Measurements from ENCODE around the gene TF.

DNA sequence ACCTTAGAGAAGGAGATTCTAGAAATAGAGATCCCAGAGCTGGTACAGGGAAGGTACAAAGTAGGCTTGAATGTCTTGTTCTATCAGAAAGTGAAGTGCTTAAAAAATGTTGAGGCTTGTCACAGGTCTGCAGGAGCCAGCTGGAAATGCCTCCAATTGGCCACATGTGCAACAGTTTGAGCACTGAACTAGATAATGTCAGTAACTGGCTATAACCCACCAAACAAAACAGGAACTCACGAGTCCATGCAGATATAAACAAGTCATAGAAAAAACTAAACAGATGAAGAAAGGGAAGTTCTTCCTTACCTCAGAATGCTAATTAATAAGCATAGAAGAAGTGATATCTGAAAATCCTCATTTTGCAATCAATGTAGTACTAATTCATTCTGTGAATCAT lies 11.9 kb upstream of the TF start:
- TF ChIP-seq, protein P1, sequence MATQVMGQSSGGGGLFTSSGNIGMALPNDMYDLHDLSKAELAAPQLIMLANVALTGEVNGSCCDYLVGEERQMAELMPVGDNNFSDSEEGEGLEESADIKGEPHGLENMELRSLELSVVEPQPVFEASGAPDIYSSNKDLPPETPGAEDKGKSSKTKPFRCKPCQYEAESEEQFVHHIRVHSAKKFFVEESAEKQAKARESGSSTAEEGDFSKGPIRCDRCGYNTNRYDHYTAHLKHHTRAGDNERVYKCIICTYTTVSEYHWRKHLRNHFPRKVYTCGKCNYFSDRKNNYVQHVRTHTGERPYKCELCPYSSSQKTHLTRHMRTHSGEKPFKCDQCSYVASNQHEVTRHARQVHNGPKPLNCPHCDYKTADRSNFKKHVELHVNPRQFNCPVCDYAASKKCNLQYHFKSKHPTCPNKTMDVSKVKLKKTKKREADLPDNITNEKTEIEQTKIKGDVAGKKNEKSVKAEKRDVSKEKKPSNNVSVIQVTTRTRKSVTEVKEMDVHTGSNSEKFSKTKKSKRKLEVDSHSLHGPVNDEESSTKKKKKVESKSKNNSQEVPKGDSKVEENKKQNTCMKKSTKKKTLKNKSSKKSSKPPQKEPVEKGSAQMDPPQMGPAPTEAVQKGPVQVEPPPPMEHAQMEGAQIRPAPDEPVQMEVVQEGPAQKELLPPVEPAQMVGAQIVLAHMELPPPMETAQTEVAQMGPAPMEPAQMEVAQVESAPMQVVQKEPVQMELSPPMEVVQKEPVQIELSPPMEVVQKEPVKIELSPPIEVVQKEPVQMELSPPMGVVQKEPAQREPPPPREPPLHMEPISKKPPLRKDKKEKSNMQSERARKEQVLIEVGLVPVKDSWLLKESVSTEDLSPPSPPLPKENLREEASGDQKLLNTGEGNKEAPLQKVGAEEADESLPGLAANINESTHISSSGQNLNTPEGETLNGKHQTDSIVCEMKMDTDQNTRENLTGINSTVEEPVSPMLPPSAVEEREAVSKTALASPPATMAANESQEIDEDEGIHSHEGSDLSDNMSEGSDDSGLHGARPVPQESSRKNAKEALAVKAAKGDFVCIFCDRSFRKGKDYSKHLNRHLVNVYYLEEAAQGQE (tag by site-specific recombination; IDR thresholded peaks at IDR 0.05): no peak
- TF ChIP-seq, protein P2, sequence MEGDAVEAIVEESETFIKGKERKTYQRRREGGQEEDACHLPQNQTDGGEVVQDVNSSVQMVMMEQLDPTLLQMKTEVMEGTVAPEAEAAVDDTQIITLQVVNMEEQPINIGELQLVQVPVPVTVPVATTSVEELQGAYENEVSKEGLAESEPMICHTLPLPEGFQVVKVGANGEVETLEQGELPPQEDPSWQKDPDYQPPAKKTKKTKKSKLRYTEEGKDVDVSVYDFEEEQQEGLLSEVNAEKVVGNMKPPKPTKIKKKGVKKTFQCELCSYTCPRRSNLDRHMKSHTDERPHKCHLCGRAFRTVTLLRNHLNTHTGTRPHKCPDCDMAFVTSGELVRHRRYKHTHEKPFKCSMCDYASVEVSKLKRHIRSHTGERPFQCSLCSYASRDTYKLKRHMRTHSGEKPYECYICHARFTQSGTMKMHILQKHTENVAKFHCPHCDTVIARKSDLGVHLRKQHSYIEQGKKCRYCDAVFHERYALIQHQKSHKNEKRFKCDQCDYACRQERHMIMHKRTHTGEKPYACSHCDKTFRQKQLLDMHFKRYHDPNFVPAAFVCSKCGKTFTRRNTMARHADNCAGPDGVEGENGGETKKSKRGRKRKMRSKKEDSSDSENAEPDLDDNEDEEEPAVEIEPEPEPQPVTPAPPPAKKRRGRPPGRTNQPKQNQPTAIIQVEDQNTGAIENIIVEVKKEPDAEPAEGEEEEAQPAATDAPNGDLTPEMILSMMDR (tag by site-specific recombination; IDR thresholded peaks at IDR 0.05): no peak
- TF ChIP-seq ZNF670 (tag by site-specific recombination; IDR thresholded peaks at IDR 0.05; ENCODE audit: low read depth) (no peak), ZNF221 (tag by site-specific recombination; IDR thresholded peaks at IDR 0.05; ENCODE audit: borderline replicate concordance) (no peak), ZNF776 (tag by site-specific recombination; IDR thresholded peaks at IDR 0.05; ENCODE audit: borderline replicate concordance) (no peak), YY1 (tag by site-specific recombination; IDR thresholded peaks at IDR 0.05) (no peak), ZNF10 (tag by site-specific recombination; IDR thresholded peaks at IDR 0.05) (no peak), SP7 (tag by site-specific recombination; IDR thresholded peaks at IDR 0.05) (no peak)
- TF ChIP-seq, protein P3, sequence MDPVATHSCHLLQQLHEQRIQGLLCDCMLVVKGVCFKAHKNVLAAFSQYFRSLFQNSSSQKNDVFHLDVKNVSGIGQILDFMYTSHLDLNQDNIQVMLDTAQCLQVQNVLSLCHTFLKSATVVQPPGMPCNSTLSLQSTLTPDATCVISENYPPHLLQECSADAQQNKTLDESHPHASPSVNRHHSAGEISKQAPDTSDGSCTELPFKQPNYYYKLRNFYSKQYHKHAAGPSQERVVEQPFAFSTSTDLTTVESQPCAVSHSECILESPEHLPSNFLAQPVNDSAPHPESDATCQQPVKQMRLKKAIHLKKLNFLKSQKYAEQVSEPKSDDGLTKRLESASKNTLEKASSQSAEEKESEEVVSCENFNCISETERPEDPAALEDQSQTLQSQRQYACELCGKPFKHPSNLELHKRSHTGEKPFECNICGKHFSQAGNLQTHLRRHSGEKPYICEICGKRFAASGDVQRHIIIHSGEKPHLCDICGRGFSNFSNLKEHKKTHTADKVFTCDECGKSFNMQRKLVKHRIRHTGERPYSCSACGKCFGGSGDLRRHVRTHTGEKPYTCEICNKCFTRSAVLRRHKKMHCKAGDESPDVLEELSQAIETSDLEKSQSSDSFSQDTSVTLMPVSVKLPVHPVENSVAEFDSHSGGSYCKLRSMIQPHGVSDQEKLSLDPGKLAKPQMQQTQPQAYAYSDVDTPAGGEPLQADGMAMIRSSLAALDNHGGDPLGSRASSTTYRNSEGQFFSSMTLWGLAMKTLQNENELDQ (tag by site-specific recombination; IDR thresholded peaks at IDR 0.05; ENCODE audit: low read depth): no peak
- TF ChIP-seq, protein P4, sequence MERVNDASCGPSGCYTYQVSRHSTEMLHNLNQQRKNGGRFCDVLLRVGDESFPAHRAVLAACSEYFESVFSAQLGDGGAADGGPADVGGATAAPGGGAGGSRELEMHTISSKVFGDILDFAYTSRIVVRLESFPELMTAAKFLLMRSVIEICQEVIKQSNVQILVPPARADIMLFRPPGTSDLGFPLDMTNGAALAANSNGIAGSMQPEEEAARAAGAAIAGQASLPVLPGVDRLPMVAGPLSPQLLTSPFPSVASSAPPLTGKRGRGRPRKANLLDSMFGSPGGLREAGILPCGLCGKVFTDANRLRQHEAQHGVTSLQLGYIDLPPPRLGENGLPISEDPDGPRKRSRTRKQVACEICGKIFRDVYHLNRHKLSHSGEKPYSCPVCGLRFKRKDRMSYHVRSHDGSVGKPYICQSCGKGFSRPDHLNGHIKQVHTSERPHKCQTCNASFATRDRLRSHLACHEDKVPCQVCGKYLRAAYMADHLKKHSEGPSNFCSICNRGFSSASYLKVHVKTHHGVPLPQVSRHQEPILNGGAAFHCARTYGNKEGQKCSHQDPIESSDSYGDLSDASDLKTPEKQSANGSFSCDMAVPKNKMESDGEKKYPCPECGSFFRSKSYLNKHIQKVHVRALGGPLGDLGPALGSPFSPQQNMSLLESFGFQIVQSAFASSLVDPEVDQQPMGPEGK (tag by site-specific recombination; IDR thresholded peaks at IDR 0.05): no peak
- TF ChIP-seq, protein P5, sequence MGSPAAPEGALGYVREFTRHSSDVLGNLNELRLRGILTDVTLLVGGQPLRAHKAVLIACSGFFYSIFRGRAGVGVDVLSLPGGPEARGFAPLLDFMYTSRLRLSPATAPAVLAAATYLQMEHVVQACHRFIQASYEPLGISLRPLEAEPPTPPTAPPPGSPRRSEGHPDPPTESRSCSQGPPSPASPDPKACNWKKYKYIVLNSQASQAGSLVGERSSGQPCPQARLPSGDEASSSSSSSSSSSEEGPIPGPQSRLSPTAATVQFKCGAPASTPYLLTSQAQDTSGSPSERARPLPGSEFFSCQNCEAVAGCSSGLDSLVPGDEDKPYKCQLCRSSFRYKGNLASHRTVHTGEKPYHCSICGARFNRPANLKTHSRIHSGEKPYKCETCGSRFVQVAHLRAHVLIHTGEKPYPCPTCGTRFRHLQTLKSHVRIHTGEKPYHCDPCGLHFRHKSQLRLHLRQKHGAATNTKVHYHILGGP (tag by site-specific recombination; IDR thresholded peaks at IDR 0.05): no peak
- TF ChIP-seq, protein P6, sequence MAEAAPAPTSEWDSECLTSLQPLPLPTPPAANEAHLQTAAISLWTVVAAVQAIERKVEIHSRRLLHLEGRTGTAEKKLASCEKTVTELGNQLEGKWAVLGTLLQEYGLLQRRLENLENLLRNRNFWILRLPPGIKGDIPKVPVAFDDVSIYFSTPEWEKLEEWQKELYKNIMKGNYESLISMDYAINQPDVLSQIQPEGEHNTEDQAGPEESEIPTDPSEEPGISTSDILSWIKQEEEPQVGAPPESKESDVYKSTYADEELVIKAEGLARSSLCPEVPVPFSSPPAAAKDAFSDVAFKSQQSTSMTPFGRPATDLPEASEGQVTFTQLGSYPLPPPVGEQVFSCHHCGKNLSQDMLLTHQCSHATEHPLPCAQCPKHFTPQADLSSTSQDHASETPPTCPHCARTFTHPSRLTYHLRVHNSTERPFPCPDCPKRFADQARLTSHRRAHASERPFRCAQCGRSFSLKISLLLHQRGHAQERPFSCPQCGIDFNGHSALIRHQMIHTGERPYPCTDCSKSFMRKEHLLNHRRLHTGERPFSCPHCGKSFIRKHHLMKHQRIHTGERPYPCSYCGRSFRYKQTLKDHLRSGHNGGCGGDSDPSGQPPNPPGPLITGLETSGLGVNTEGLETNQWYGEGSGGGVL (tag by site-specific recombination; IDR thresholded peaks at IDR 0.05): no peak

Measured in HEK293 (cell line).